ENCODE measurements around the gene AKT1. TPM values are rescaled to one million over a fixed set of nuclear protein-coding genes. Genes with fewer than 3 reads are reported as not detected.

The AKT1 gene
- total RNA-seq, 1 experiment from 2014 or later, result 123 TPM

GRCh38 chr14:104784218-104784568, 11.4 kb downstream of the AKT1 start:
- BruUV-seq (replicated peaks), result no TSS peak
- POLR2A ChIA-PET (ENCODE audit: low non-redundant PET), result no interaction called here
- Histone ChIP-seq H3K9me3 (ENCODE audit: low read depth, low read length, poor library complexity, severe bottlenecking) (no peaks in the 10 kb centered on the region), H3K36me3 (ENCODE audit: insufficient read depth, low read length, poor library complexity, severe bottlenecking) (no peaks in the 10 kb centered on the region), H3K27ac (ENCODE audit: low read depth, low read length, poor library complexity, severe bottlenecking) (no peak overlapping the region), H3K27me3 (replicated peaks; ENCODE audit: insufficient read depth, low read depth, low read length, poor library complexity) (no peaks in the 10 kb centered on the region), H3K4me3 (ENCODE audit: low read depth, low read length, poor library complexity, severe bottlenecking) (no peak overlapping the region), H3K4me1 (ENCODE audit: insufficient read depth, low read length, poor library complexity, severe bottlenecking) (no peaks in the 10 kb centered on the region)
- DNase-seq (ENCODE audit: low spot score), result no peak
- TF ChIP-seq EZH2 (IDR thresholded peaks at IDR 0.05; ENCODE audit: borderline replicate concordance, low read depth, low read length, poor library complexity, severe bottlenecking), result no peak
- TF ChIP-seq, protein P1, sequence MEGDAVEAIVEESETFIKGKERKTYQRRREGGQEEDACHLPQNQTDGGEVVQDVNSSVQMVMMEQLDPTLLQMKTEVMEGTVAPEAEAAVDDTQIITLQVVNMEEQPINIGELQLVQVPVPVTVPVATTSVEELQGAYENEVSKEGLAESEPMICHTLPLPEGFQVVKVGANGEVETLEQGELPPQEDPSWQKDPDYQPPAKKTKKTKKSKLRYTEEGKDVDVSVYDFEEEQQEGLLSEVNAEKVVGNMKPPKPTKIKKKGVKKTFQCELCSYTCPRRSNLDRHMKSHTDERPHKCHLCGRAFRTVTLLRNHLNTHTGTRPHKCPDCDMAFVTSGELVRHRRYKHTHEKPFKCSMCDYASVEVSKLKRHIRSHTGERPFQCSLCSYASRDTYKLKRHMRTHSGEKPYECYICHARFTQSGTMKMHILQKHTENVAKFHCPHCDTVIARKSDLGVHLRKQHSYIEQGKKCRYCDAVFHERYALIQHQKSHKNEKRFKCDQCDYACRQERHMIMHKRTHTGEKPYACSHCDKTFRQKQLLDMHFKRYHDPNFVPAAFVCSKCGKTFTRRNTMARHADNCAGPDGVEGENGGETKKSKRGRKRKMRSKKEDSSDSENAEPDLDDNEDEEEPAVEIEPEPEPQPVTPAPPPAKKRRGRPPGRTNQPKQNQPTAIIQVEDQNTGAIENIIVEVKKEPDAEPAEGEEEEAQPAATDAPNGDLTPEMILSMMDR (conservative IDR thresholded peaks at IDR 0.05; ENCODE audit: low read depth, low read length), result no peak
- intact Hi-C loops (cut with micrococcal nuclease; ENCODE audit: unreplicated experiment), result no loop called here
- CTCF ChIA-PET, result no interaction called here

DNA sequence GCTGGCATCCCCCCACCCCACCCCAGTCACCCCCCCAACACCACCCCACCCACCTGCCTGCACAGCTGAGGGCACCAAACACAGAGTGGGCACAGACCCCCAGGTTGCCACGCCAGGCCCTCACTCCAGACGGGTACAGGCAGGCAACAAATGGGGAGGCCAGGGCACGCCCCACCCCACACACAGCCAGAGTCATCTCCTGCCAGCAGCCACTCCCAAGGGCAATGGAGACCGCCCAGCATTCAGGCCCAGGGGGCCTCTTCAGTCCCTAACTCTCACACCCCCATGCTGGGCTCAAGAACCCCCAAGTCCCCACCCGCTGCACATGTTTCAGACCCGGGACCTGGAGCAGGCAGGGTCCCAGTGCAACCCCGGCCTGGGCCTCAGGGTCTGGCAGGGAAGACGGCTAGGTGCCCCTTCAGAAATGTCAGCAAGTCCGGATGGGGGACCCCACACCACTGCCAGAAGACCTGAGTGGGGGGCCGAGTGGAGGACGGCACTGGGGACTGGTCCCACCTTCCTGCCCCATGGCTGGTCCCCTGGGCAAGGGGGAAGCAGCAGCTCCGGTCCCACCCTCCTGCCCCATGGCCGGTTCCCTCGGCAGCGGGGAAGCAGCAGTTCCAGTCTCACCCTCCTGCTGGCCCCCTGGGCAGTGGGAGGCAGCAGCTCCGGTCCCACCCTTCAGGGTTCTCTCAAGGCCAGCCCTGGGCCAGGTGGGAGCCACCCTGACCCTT, 11.9 kb downstream of the AKT1 start:
- Histone ChIP-seq H3K4me3 (ENCODE audit: low read depth, low read length, poor library complexity, severe bottlenecking) (no peak overlapping the region), H3K27me3 (replicated peaks; ENCODE audit: insufficient read depth, low read depth, low read length, poor library complexity) (no peaks in the 10 kb centered on the region), H3K36me3 (ENCODE audit: insufficient read depth, low read length, poor library complexity, severe bottlenecking) (no peaks in the 10 kb centered on the region), H3K9me3 (ENCODE audit: low read depth, low read length, poor library complexity, severe bottlenecking) (no peaks in the 10 kb centered on the region), H3K27ac (ENCODE audit: low read depth, low read length, poor library complexity, severe bottlenecking) (no peak overlapping the region), H3K4me1 (ENCODE audit: insufficient read depth, low read length, poor library complexity, severe bottlenecking) (no peaks in the 10 kb centered on the region)
- ChIA-PET CTCF (no interaction called here), POLR2A (ENCODE audit: low non-redundant PET) (no interaction called here)
- no TSS peak for BruUV-seq (replicated peaks)
- no peak for TF ChIP-seq EZH2 (IDR thresholded peaks at IDR 0.05; ENCODE audit: borderline replicate concordance, low read depth, low read length, poor library complexity, severe bottlenecking)
- TF ChIP-seq, protein P1 (conservative IDR thresholded peaks at IDR 0.05; ENCODE audit: low read depth, low read length), result no peak
- intact Hi-C loops (cut with micrococcal nuclease; ENCODE audit: unreplicated experiment), result no loop called here
- DNase-seq (ENCODE audit: low spot score), result no peak

- H3K27me3 ChIP-seq (replicated peaks; ENCODE audit: insufficient read depth, low read depth, low read length, poor library complexity), result no peaks in the 10 kb centered on the region
- DNase-seq (ENCODE audit: low spot score), result no peak
- no peaks in the 10 kb centered on the region for H3K9me3 ChIP-seq (ENCODE audit: low read depth, low read length, poor library complexity, severe bottlenecking)
- ChIA-PET CTCF (no interaction called here), POLR2A (ENCODE audit: low non-redundant PET) (no interaction called here)
- BruUV-seq (replicated peaks), result no TSS peak
- no peak for TF ChIP-seq EZH2 (IDR thresholded peaks at IDR 0.05; ENCODE audit: borderline replicate concordance, low read depth, low read length, poor library complexity, severe bottlenecking)
- TF ChIP-seq, protein P1 (conservative IDR thresholded peaks at IDR 0.05; ENCODE audit: low read depth, low read length), result no peak
- no peaks in the 10 kb centered on the region for H3K36me3 ChIP-seq (ENCODE audit: insufficient read depth, low read length, poor library complexity, severe bottlenecking)
- intact Hi-C loops (cut with micrococcal nuclease; ENCODE audit: unreplicated experiment), result no loop called here
- no peak overlapping the region for H3K27ac ChIP-seq (ENCODE audit: low read depth, low read length, poor library complexity, severe bottlenecking)
- H3K4me1 ChIP-seq (ENCODE audit: insufficient read depth, low read length, poor library complexity, severe bottlenecking), result no peaks in the 10 kb centered on the region
- no peak overlapping the region for H3K4me3 ChIP-seq (ENCODE audit: low read depth, low read length, poor library complexity, severe bottlenecking)
These were observed 12.8 kb downstream of the AKT1 start for GRCh38 chr14:104782808-104783139.
